ENCODE data around the gene UBASH3B.

UBASH3B gene

GRCh38 chr11:122799406-122800105 is 144.0 kb downstream of the UBASH3B start:
- Histone ChIP-seq H2AFZ (ENCODE audit: low read length) (no peak overlapping the region), H3K9ac (ENCODE audit: low read length) (no peak overlapping the region), H3K27ac (ENCODE audit: low read length) (no peak overlapping the region), H3K4me2 (ENCODE audit: low read depth, low read length) (no peak overlapping the region), H3K79me2 (ENCODE audit: low read length) (no peaks in the 10 kb centered on the region), H3K9me3 (replicated peaks; ENCODE audit: insufficient read depth, low read length) (no peaks in the 10 kb centered on the region), H3K27me3 (replicated peaks; ENCODE audit: insufficient read depth, low read length) (no peaks in the 10 kb centered on the region), H3K36me3 (replicated peaks; ENCODE audit: insufficient read depth, low read length) (no peaks in the 10 kb centered on the region), H3K4me3 (ENCODE audit: low read length) (no peak overlapping the region), H3K9me2 (replicated peaks; ENCODE audit: insufficient read depth, low read length) (no peaks in the 10 kb centered on the region), H3K4me1 (ENCODE audit: low read length) (no peaks in the 10 kb centered on the region), H4K20me1 (ENCODE audit: insufficient read depth, low read length) (no peaks in the 10 kb centered on the region), H3F3A (ENCODE audit: insufficient read depth, low read length) (no peaks in the 10 kb centered on the region)
- no peak for DNase-seq
- TF ChIP-seq EZH2phosphoT487 (IDR thresholded peaks at IDR 0.05; ENCODE audit: low read length) (no peak), CTCF (IDR thresholded peaks at IDR 0.05; ENCODE audit: low read length) (no peak), EZH2 (optimal IDR thresholded peaks at IDR 0.05; ENCODE audit: low read depth, low read length) (no peak)

GRCh38 chr11:122802876-122803275 is 147.4 kb downstream of the UBASH3B start:
- Histone ChIP-seq H3K4me3 (ENCODE audit: low read length) (no peak overlapping the region), H3K36me3 (replicated peaks; ENCODE audit: insufficient read depth, low read length) (no peaks in the 10 kb centered on the region), H3K4me2 (ENCODE audit: low read depth, low read length) (no peak overlapping the region), H3K27ac (ENCODE audit: low read length) (no peak overlapping the region), H3K79me2 (ENCODE audit: low read length) (no peaks in the 10 kb centered on the region), H3K9me2 (replicated peaks; ENCODE audit: insufficient read depth, low read length) (no peaks in the 10 kb centered on the region), H3F3A (ENCODE audit: insufficient read depth, low read length) (no peaks in the 10 kb centered on the region), H3K27me3 (replicated peaks; ENCODE audit: insufficient read depth, low read length) (no peaks in the 10 kb centered on the region), H3K9me3 (replicated peaks; ENCODE audit: insufficient read depth, low read length) (no peaks in the 10 kb centered on the region), H2AFZ (ENCODE audit: low read length) (no peak overlapping the region), H4K20me1 (ENCODE audit: insufficient read depth, low read length) (no peaks in the 10 kb centered on the region), H3K4me1 (ENCODE audit: low read length) (no peaks in the 10 kb centered on the region), H3K9ac (ENCODE audit: low read length) (no peak overlapping the region)
- TF ChIP-seq CTCF (IDR thresholded peaks at IDR 0.05; ENCODE audit: low read length) (no peak), EZH2phosphoT487 (IDR thresholded peaks at IDR 0.05; ENCODE audit: low read length) (no peak), EZH2 (optimal IDR thresholded peaks at IDR 0.05; ENCODE audit: low read depth, low read length) (no peak)
- DNase-seq = no peak

GRCh38 chr11:122803306-122803705 is 147.8 kb downstream of the UBASH3B start:
- Histone ChIP-seq H3F3A (ENCODE audit: insufficient read depth, low read length) (no peaks in the 10 kb centered on the region), H3K79me2 (ENCODE audit: low read length) (no peaks in the 10 kb centered on the region), H3K27me3 (replicated peaks; ENCODE audit: insufficient read depth, low read length) (no peaks in the 10 kb centered on the region), H3K36me3 (replicated peaks; ENCODE audit: insufficient read depth, low read length) (no peaks in the 10 kb centered on the region), H3K9me2 (replicated peaks; ENCODE audit: insufficient read depth, low read length) (no peaks in the 10 kb centered on the region), H2AFZ (ENCODE audit: low read length) (no peak overlapping the region), H3K4me2 (ENCODE audit: low read depth, low read length) (no peak overlapping the region), H3K9me3 (replicated peaks; ENCODE audit: insufficient read depth, low read length) (no peaks in the 10 kb centered on the region), H4K20me1 (ENCODE audit: insufficient read depth, low read length) (no peaks in the 10 kb centered on the region), H3K9ac (ENCODE audit: low read length) (no peak overlapping the region), H3K4me3 (ENCODE audit: low read length) (no peak overlapping the region), H3K4me1 (ENCODE audit: low read length) (peaks cover 1% of the 10 kb centered on the region), H3K27ac (ENCODE audit: low read length) (no peak overlapping the region)
- no peak for DNase-seq
- TF ChIP-seq EZH2 (optimal IDR thresholded peaks at IDR 0.05; ENCODE audit: low read depth, low read length) (no peak), EZH2phosphoT487 (IDR thresholded peaks at IDR 0.05; ENCODE audit: low read length) (no peak), CTCF (IDR thresholded peaks at IDR 0.05; ENCODE audit: low read length) (no peak)

Measured in MM.1S (cell line).